GM13977 (cell line): Measurements from ENCODE around the gene E2F7.
A peak's percentile ranks its signal among the peaks of the same experiment; 100 is the strongest.

ENCODE experiments used
- DNase-seq: peaks from one replicate; pipeline ENCODE4 v3.0.0; 2012; ENCODE audit warnings: low spot score
- CTCF ChIP-seq: IDR thresholded peaks from 2 replicates; pipeline ENCODE4 v1.5.1; 2012; ENCODE audit warnings: mild to moderate bottlenecking, control low read depth; ENCODE audit not compliant: insufficient read depth; ENCODE audit errors: extremely low read depth, missing control alignments
- in situ Hi-C: fragments of 300-500 bp; cut with MboI; formaldehyde crosslinking; loops from one replicate; pipeline ENCODE4 v1.12.0; 2022; ENCODE audit warnings: low sequenced_read_pairs, low pct_unique_long_range_greater_than_20kb, mixed read lengths, inconsistent platforms; ENCODE audit not compliant: unreplicated experiment

The E2F7 gene

DNA sequence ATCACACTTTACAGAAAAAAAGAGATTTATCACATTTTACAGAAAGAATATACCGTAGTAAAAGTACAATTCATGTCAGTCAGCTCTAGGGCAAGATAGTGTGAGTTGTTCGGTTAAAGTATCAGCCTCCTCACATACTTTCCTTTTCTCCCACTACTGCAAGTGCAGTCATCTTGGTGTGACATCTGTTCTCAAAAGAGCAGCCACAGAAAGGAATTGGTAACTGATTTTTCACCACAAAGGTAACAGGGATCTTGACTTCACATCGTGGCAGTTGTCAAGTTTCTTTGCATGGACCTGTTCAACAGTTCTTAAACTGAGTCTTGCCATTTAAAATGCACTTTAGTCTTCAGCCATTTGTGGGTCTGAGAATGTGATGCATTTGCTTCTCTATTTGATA is 5.0 kb upstream of the E2F7 start:
- DNase-seq: peak; percentile 35
- in situ Hi-C loops: no loop called here
- TF ChIP-seq CTCF: no peak

DNA sequence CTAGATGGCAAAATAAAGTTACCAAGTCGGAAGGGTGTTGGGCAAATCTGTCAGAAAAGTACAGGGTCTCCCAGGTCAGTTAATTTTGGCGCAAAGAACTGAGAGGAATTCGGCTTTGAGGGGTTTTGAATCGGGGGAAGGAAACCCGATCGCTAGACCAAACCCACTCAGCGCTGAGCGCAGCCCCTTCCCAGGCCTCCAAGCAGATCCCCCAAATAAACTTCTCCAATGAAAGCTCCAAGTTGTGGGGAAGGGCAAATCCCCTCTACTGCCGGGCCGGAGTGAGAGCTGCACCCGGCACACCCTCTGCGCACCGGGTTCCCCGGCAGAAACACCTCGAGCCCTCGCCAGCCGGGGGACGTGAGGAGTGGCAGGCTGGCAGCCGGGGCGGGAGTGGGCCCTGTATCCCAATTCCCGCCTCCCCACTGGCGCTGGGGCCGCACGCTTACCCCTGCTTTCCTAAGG is 441 bp downstream of the E2F7 start:
- peak; percentile 35 for DNase-seq
- no peak for TF ChIP-seq CTCF
- in situ Hi-C loops: no loop called here

DNA sequence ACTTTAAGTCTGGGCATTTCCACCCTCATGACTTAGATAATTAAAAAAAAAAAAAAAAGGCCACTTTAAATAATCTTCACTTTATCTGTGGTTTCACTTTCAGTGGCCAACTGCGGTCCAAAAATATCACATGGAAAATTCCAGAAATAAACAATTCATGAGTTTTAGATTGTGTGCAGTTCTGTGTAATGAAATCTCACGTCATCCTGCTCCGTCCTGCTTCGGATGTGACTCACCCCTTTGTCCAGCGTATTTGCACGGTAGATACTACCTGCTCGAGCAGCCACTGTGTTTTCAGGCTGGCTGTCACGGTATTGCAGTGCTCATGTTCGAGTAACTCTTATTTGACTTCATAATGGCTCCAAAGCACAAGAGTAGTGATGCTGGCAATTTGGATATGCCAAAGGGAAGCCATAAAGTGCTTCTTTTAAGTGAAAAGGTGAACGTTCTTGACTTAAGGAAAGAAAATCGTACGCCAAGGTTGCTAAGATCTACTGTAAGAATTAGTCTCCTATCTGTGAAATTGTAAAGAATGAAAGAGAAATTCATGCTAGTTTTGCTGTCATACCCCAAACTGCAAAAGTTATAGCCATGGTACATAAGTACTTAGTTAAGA is 2.4 kb downstream of the E2F7 start:
- in situ Hi-C loops: no loop called here
- DNase-seq: peak; percentile 70
- no peak for TF ChIP-seq CTCF

DNA sequence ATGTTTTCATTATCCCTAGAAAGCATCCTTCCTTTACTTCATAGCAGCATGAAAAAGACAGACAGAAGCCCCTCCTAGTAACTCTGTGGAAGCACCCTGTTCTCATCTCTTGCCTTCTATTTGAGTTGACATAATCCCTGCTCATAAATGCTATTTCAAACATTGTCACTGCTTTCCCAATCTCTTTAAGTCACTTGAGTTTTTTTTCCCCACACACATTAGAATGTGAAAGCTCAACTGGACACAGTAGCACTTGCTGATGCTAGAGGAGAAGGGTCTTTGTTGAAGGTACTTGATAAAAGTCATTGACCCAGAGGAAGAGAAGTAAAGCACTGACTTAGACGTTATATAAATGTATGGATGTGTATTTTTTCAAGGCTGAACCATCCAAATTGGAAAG is 3.0 kb downstream of the E2F7 start:
- DNase-seq: no peak
- in situ Hi-C loops: no loop called here
- TF ChIP-seq CTCF: no peak

GRCh38 chr12:77060883-77061240 is 4.5 kb downstream of the E2F7 start:
- no peak for TF ChIP-seq CTCF
- DNase-seq: peak; percentile 39
- in situ Hi-C loops: no loop called here

DNA sequence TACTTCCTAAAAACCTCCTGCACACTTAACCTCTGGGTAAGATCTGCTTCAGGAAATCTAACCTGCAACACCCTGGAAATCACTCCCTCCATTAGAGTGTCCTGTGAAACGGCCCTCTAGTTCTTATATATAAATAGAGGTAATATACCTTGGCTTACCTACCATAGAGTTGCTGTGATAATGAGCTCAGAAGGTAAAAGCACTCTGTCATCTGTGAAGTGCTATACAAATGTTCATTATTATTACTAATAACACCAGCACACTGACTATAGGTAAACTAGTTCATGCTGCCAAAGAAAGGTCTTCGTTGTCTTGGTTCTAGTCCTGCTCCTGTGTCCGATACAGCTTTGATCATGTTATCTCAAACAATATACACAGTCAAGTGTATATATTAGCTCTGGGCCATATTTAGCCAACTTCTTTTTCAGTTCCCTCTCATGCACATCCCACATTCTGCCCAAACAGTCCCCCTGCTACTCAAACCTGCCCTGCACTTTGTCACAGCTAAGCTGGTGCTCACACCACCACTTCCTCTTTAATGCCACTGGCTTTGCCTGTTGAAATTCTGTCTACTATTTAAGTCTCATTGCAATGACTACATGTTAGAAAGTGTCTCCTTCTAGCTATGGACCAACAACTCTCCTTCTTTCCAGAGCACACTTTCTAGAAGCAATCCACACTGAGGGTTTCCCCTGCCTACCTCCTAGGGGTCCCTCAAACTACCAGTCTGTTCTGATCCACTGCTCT is 5.1 kb downstream of the E2F7 start:
- no peak for TF ChIP-seq CTCF
- DNase-seq: peak; percentile 43
- in situ Hi-C loops: no loop called here
